Dermis blood vessel endothelial cell (primary cell): Measurements from ENCODE around the gene GARIN1A. TPM values are rescaled to one million over a fixed set of nuclear protein-coding genes. Genes with fewer than 3 reads are reported as not detected.

ENCODE experiments used
- DNase-seq: peaks from one replicate; pipeline ENCODE4 v3.0.0; 2010
- total RNA-seq: library from RNA; depleted of rRNA; stranded (reverse); fragments of >200 nt; gene quantifications from 2 replicates; pipeline ENCODE4 v1.2.3, GENCODE V29; 2014

Gene GARIN1A
- total RNA-seq, 1 donor from 2014 or later, result 0.17 TPM

DNA sequence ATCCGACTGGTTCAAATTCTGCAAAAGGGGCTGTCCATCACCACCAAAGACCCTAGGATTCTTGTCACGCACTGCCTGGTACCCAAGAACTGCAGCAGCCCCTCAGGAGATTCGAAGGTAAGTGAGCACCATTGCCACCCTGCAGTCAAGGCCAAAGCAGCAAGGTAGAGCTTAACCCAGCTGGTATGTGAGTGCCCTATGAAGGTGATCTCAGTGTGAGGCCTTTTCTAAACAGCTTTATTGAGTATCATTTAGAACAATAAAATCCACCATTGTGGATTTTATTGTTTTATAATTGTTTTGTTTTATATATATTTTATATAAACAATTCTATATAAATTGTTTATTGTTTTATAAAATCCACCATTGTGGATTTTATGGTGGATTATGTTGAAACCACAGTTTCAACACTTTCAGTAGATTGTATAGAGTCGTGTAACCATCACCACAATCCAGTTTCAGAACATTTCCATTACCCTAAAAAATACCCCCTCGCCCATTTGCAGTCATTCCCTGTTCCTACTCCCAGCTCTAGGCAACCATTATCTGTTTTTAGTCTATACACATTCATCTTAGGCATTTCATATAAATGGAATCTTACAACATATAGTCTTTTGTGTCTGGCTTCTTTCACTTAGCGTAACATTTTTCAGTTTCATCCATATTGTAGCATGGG lies 47.0 kb downstream of the GARIN1A start:
- no peak for DNase-seq

DNA sequence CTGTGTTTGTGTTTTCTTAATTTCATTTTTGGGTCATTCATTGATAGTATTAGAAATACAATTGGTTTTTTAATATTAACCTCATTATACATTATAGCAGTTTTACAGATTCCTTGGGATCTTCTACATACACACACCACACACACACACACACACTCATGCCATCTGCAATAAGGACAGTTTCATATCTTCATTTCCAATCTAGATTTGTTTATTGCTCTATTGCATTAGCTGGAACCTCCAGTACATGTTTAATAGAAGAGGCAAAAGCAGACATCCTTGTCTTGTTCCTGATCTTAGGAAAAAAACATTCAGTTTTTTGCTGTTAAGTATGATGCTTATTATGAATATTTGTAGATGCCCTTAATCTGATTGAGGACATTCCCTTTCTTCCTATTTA lies 49.3 kb downstream of the GARIN1A start:
- DNase-seq, result no peak

Other genes starting within 250 kb of the GARIN1A start
- 9.3 and 10.9 TPM in 2 replicates for gene HILPDA, start 216.4 kb upstream of the GARIN1A start, total RNA-seq
- 27.7 and 29.7 TPM in 2 replicates for gene METTL2B, start 195.5 kb upstream of the GARIN1A start, total RNA-seq
- gene CALU, start 67.1 kb downstream of the GARIN1A start, total RNA-seq, result 421 and 506 TPM in 2 replicates
- not detected in 2 replicates for gene OPN1SW, start 103.5 kb downstream of the GARIN1A start, total RNA-seq
- gene CCDC136, start 119.7 kb downstream of the GARIN1A start, total RNA-seq, result 0.88 and 1.7 TPM in 2 replicates
- 117 and 331 TPM in 2 replicates for gene FLNC, start 158.1 kb downstream of the GARIN1A start, total RNA-seq
- gene ATP6V1F, start 190.6 kb downstream of the GARIN1A start, total RNA-seq, result 86.5 and 93.1 TPM in 2 replicates
- gene KCP, start 238.4 kb downstream of the GARIN1A start, total RNA-seq, result 0.17 TPM in 1 of 2 replicates, not detected in the other